ENCODE data around the gene TRIM17.

Gene TRIM17, protein sequence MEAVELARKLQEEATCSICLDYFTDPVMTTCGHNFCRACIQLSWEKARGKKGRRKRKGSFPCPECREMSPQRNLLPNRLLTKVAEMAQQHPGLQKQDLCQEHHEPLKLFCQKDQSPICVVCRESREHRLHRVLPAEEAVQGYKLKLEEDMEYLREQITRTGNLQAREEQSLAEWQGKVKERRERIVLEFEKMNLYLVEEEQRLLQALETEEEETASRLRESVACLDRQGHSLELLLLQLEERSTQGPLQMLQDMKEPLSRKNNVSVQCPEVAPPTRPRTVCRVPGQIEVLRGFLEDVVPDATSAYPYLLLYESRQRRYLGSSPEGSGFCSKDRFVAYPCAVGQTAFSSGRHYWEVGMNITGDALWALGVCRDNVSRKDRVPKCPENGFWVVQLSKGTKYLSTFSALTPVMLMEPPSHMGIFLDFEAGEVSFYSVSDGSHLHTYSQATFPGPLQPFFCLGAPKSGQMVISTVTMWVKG

DNA sequence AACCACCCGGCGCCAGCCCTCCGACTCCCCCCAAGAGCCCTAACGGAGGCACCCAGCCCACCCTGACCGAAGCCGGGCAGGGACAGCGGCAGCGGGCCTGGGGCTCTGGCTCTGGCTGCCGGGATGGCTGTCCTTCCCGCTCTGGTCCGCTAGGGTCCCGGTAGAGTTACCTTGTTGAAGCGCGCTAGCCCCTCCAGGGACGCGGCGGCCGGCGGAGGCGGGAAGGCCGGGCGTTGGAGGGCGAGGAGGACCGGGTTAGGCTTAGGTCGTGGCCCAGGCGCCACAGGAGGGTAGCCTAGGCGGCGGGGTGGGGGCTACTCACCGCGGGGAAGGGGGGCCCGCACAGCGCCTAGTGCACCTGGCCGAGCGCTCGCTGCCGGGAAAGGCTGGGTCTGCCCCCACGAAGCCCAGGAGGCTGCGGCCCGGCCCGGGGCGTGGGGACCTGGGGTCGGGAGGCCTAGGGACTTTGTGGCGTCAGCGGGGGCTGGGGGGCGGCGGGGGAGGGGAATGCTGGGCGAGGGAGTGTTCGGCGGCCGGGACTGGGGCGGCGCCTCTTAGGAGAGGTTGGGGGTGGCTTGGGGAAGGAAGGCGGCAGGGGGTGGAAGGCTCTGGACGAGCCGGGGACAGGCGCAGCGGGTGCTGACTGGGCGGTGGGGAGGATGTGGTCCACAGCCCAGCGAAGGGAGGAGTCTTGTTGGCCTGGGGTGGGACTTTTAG, at the start of gene TRIM17:
TSS of gene TRIM17 (minus strand) at position 645 of the 717 bp plus-strand sequence. CDS start 1,789 bp downstream, outside the sequence.
- peak; percentile 19 for DNase-seq (ENCODE audit: low read depth)

DNA sequence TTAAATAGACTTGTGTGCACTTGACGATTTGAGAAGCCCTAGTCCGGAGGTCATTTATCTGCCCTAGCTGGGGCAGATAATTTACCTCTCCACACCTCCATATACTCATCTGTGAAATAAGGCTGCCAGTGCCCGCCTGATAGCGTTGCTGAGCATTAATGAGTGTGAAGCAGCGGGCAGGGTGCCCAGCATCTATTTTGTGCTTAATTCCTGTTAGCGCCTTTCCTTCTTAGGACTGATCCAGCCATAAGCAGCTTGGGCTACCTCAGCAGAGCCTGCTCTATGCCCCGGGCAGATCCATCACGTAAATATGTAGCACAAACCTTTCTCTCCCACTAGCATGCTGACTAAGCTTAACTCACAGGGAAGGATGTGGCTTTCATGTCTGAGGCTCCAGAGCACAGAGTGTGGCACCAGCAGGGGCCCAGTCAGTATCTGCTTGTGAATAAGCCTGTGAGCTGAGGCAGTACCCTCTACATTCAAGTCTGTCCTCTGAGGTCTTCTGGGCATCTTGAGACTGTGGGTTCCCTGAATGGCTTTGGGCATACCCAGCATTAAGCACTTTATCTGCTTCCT, 49.0 kb upstream of the TRIM17 start:
- no peak for DNase-seq (ENCODE audit: low read depth)

DNA sequence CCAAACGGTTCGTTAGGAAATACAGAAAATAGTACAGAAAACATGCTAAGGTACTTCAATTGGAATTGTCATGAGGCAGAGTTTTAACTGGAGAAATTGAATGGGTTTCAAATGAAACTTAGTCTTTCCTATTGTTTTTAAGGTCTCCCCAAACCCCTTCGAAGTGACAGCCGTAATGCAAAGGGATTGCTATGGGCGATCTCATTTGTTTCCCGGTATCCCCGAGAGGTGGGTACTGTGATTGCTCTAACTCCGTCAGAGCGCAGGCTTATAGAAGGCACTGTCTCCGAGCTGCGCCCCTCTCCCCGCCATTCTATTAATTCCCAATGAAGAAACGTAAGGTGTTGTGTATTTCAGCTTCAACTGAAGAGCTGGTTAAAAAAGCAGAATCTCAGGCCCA, 48.5 kb upstream of the TRIM17 start:
- no peak for DNase-seq (ENCODE audit: low read depth)

DNA sequence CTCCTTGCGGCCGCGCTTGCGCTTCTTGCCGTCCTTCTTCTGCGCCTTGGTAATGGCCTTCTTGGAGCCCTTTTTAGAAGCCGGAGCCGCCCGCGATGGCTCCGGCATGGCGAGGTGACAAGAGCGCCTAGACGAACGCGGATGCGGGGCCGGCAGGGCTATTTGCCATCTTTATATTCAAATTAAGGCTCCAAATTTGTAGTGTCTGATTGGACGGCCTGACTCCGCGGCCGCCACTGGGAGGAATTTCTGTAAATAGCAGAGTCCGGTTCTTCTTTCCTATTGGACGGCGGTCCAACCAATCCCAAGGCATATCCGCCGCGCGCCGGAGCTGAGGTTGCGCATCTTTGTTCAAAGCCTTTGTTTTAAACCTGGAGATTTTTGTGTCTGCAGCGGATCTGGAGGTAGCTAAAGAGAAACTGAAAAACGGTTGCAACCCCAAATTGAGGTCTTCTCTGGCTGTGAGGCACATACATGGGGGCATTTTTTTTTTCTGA, 47.9 kb upstream of the TRIM17 start:
- peak; percentile 75 for DNase-seq (ENCODE audit: low read depth)

DNA sequence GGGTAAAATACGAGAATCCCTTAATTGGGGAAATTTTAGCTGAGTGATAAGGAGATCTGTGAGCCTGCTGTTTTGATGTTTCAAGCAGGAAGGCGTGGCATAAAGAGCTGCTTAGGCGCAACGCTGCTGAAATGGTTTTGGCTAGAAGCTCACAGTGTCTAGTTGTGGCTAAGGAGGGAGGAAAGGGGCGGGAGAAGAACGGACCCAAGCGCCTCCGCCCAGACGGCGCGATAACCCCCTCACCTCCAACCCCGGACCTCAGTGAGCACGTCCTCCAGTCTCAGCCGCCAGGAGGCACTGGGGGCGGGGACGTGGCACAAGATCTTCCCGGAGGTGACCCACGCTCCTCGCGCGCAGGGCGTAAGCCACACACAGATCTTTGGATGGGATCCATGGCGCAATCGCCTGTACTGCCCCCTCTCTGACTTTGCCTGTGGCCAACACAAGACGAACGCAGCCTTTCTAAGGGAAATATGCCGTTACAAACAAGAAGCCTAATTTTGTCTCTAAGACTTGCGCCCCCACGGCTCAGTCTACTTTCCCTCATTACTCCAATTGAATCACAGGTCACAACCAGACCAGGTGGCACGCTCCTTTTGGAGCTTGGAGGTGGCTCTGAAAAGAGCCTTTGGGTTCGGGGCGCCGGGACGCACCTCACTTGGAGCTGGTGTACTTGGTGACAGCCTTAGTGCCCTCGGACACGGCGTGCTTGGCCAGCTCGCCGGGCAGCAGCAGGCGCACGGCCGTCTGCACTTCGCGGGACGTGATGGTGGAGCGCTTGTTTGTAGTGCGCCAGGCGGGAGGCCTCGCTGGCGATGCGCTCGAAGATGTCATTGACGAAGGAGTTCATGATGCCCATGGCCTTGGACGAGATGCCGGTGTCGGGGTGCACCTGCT, 47.1 kb upstream of the TRIM17 start:
- DNase-seq (ENCODE audit: low read depth): peak; percentile 24

DNA sequence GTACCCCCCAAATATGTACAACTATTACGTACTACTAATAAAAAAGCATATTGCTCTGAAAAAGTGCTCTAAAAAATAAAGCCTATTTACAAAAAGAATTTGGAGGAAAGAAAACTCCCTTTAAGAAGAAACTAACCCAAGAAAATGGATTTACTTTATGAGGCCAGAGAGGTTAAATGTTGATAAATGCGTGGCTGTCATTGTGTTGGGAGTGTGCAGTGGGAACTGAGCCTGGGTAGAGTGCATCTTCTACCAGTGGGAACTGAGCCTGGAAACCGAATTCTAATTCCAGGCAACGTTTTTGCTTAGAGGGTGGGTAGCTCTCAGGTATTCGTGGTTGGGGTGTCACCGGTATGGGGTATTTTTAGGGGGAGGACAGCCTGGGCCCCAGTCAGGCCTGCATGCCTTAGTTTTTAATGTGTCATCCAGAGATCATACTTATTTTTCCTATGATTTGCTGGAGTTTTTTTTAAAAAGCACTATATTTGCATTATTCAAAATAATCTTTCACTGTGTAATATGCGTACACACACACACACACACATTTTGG, 46.4 kb upstream of the TRIM17 start:
- no peak for DNase-seq (ENCODE audit: low read depth)

DNA sequence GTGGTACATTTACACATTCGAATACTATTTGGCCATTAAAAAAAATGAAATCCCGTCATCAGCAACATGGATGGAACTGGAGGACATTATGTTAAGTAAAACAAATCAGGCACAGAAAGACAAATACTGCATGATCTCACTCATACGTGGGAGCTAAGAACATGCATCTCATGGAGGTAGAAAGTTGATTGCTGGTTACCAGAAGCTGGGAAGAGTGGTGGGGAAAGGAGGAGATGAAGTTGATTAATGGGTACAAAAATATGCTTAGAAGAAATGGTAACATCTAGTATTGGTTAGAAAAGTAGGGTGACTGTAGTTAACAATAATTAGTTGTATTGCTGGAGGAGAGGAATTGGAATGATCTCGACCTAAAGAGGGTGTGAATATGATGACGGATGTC, 45.9 kb upstream of the TRIM17 start:
- DNase-seq (ENCODE audit: low read depth): no peak

DNA sequence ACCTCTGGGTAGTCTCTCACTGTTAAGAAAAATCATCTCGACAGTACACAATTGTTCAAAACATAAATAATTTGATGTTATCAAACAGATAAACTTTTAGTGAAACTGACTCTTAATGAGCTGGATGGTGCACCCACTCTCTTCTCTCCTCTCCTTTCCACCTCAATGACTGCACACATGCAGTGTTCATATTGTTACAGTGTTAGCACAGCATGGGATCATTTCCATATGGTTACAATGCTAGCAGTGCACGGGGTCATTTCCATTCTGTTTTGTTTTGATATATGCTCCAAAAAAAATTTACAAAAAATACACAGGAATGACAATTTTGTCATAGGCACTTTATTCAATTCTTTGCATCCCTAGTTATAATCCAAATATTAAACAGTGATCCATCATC, 44.2 kb upstream of the TRIM17 start:
- no peak for DNase-seq (ENCODE audit: low read depth)

DNA sequence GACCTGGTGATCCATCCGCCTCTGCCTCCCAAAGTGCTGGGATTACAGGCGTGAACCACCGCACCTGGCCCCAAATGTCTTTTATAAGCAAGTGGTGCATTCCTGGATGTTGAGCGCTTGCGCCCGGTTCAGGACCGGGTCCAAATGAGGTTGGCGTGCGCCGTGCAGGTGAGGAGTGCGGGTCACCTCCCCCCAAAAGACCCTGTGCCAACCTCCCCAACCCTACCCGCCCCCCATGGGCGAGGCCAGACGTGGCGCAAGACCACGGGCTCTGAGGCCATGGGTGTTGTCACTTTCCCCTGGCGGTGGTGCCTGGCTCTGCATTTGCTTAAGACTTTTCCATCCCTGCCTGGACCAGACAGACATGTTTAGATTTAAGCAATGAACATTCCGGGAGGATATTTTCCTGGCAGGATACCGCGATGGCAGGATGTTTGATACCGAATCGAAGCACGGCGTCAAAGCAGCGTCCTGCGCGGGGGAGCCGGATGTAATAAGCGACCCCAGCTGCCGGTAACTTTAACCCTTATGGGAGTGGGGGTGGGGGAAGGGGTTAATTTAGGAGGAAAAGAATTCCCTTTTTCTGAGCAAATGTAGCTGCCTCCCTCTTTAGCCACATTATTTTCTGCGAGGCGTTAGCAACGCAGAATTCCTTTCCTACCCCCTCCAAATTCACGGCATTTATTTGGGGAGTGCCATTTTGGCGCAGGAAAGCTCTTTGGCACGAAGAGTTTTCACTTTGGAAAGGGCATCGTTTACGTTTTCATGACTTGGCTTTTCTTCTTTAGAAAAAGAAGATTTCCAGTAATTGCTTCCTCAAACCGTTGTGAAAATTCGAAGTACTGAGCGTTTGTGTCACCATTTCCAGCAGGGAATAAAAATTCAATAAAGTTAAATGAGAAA, 42.7 kb upstream of the TRIM17 start:
- peak; percentile 32 for DNase-seq (ENCODE audit: low read depth)

DNA sequence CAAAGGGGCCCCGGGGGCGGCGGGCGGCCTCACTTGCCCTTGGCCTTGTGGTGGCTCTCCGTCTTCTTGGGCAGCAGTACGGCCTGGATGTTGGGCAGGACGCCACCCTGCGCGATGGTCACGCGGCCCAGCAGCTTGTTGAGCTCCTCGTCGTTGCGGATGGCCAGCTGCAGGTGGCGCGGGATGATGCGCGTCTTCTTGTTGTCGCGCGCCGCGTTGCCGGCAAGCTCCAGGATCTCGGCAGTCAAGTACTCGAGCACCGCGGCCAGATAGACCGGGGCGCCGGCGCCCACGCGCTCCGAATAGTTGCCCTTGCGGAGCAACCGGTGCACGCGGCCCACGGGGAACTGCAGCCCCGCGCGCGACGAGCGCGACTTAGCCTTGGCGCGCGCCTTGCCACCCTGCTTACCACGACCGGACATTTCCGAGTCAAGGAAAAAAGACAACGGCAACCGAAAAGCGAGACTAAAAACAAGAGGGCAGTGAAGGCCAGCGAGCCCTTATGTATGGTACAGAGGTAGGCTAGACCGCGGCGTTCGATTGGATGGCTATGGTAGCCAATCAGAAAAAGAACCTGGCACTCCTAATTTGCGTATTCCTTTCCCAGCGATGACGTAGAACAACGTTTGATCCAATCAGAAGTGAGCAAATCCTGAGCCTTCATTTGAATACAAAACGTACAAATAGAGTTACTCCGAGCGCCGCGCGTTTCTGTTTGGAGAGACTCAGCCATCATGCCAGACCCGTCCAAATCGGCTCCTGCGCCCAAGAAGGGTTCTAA, 40.9 kb upstream of the TRIM17 start:
- DNase-seq (ENCODE audit: low read depth): peak; percentile 68

DNA sequence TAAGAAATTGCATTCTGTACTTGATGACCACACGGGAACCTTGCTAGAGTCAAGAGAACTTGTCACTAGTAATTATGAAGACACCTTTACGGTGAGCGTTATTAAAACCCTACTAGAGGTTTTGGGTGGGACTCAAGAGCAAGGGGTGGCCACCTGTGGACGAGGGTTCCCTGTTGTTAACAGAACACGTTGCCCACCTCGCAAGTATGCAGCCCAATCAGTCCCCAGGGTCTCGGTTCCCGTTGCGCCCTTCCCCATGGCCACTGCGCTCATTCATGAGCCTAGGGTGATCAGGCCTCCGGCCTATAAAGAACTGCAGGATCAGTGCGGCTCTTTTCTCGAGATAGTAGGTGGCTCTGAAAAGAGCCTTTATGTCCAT, 40.3 kb upstream of the TRIM17 start:
- DNase-seq (ENCODE audit: low read depth): no peak

DNA sequence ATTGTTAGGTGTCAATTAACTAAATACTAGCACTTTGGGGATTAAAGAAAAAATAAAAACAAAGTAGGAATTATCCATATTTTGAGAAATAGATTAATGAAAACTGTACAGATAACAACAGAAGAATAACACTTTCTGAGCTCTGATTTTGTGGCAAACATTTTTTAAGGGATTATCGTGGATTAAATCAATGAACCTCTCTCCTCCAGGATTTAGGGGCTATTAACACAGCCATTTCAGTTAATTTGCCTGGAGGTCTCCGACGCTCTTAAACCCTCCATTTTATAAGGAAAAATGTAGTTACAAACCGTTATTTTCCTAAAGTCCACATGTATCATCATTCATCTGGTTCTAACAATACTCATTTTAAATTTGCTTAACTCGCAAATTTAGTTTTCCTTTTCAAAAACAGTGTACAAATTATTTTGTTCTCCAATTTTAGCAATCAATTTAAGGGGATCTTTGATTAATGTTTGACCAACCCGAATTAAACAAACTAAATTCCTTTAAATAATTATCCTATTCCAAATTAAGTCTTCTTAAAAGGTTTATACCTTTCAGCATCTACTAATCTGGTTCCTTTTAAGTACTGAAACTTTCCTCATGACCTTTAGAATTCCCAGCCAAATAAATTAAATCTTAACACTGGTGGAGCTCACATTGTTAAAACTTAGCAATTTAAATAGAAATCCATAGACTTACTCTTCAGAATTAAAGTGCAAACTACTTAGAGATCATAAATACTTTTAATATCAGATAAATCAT, 39.8 kb upstream of the TRIM17 start:
- no peak for DNase-seq (ENCODE audit: low read depth)

DNA sequence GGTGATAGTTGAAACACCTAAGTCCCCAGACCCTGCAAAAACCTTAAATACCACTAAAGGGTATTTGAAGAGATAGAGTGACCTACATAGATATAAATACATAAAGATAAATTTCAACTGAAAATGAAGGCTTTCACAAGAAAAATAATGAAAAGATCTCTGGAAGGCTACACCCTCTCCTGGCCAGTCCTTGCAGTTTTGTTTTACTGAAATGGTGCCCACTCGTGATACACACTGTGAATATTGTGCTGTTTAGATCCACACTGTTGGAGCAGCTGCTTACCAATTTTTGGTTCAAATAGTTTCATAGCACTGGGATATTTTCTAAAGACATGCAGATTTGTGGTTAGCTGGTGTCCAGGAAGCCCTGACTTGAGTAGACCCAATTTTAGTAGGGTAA, 39.1 kb upstream of the TRIM17 start:
- no peak for DNase-seq (ENCODE audit: low read depth)

DNA sequence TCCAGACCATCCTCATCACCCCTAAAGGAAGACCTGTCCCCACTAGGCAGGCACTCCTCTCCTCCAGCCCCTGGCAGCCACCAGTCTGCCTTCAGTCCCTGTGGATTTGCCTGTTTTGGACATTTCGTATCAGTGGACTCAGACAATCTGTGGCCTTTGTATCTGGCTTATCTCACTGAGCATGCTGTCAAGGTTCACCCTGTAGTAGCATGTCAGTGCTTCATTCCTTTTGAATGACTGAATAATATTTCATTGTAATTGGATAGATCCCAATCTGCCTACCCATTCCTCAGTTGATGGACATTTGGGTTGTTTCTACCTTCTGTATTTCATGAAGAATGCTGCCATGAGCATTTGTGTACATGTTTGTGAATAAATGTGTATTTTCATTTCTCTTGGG, 37.6 kb upstream of the TRIM17 start:
- DNase-seq (ENCODE audit: low read depth): no peak

DNA sequence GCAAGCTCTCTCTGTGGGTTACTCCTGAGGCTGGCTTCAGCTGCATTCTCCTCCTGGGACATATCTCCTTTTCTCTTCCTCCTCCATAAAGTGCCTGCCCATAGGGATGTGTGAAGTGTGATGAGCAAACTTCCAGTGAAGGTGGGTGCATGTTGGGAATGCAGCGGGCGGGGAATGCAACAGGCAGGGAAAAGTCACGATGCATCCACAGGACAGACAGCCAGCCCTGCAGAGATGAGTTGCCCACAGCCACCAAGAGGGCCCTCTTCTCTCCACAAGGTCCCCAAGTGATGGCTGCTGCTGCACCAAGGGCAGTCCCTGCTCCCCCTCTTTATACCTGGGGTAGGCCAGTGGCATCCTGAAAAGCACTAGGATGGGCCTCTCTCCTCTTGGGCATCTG, 37.0 kb upstream of the TRIM17 start:
- DNase-seq (ENCODE audit: low read depth): no peak

DNA sequence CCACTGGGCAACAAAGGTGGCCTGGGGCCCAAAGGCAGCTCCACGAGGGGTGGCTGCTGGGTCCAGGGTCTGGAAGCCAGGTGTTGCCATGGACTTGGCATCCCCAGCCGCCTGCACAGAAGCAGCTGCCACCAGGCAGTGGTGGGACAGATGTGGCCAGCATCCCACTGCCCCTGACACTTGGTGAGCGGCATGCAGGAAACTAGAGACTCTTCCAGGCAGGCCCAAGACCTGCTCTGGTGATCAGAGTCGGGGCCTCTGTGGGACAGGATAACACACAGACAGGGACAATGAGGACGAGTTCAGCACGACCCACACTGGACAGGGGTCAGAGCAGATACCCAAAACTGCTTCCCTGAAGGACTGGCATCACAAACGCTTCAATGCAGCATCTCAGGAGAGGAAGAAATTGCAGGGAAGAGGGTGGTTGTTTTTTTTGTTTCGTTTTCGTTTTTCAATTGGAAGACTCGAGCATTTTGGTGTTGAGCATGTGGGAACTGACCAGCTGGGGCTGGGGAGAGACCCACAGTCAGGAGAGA, 36.4 kb upstream of the TRIM17 start:
- DNase-seq (ENCODE audit: low read depth): no peak

DNA sequence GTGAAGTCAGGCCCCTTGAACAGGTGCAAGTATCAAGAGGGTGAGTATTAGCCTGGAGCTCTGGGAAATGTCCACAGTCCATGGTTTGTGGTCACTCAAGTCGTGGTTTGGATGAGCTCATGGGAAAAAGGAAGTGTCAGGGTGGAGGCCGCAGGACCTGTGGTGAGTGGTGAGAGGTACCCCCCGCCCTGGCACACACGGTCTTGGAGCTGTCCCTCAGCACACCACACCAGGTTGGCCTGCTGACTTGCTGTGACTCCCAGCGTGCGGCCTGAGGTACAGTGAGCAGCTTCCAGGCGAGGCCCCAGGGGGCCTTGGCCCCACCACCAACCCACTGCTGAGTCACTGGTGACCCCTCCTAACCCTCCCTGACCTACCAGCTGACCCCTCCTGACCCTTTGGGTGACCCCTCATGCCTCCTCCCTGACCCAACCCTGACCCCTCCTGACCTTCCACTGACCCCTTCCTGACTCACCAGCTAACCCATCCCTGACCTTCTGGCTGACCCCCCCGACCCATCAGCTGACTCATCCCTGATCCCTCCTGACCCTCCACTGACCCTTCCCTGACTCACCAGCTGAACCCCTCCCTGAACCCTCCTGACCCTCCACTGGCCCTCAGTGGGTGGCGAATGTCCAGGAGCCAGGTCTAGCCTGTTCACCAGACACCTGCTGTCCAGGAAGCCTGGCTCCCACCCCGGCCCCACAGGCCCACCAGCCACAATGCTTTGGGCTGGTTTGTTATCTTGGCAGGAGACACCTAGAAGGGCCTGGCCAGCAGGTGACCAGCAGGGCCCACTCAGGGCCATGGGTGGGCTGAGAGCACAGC, 35.7 kb upstream of the TRIM17 start:
- DNase-seq (ENCODE audit: low read depth): no peak

DNA sequence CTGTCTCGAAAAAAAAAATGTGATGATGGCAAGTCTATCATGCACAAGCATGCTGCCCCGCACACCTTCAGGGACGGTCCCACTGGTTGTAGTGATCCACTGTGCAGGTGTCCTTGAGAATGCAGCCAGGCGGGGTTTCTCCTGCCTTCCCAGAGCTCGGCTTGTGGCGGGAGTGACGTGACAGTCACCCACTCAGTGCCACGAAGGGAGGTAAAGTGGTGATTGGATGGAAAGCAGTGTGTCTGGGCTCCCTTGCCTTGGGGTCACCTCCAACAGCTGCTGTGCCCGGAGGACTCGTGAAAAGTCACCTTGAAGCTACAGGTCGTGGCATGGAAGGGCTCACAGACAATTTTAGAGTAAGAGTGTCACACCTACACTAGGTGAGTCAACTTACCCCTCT, 33.5 kb upstream of the TRIM17 start:
- DNase-seq (ENCODE audit: low read depth): no peak

Measured in activated T-cell treated with anti-CD3 and anti-CD28 coated beads for 1 hour (primary cell).